ENCODE results near the gene BCL2.

- TF ChIP-seq CHD7 (IDR thresholded peaks at IDR 0.05; ENCODE audit: low read depth, low read length) (no peak), IRF1 (CRISPR knock-in tag; IDR thresholded peaks at IDR 0.05; ENCODE audit: borderline replicate concordance) (no peak), ZC3H11A (IDR thresholded peaks at IDR 0.05; ENCODE audit: low read depth, low read length) (no peak), ZNF699 (CRISPR knock-in tag; IDR thresholded peaks at IDR 0.05; ENCODE audit: insufficient replicate concordance) (no peak), TAF1 (IDR thresholded peaks at IDR 0.05; ENCODE audit: control insufficient read depth, extremely low read depth, insufficient read depth, low read length, severe bottlenecking) (no peak)
Measured at GRCh38 chr18:63236406-63236805, 83.2 kb downstream of the BCL2 start.

Data from K562 (cell line).